HG02763 (cell line): ENCODE data around the gene AP1G2.

Experiments
- ATAC-seq: cut with Tn5 transposase; IDR thresholded peaks from one replicate; pipeline ENCODE4 v1.9.1; 2021; ENCODE audit warnings: mild to moderate bottlenecking, moderate library complexity; ENCODE audit not compliant: unreplicated experiment

The AP1G2 gene

GRCh38 chr14:23520899-23521533, 46.6 kb downstream of the AP1G2 start:
- ATAC-seq = no peak

- ATAC-seq = no peak
Measured at GRCh38 chr14:23518709-23519108, 48.9 kb downstream of the AP1G2 start.

- ATAC-seq = no peak
Measured at GRCh38 chr14:23517650-23518326, 49.8 kb downstream of the AP1G2 start.

GRCh38 chr14:23514644-23514957, 53.0 kb downstream of the AP1G2 start:
- ATAC-seq = no peak

- ATAC-seq = no peak
Measured at GRCh38 chr14:23513818-23514643, 53.6 kb downstream of the AP1G2 start.

GRCh38 chr14:23513005-23513817, 54.4 kb downstream of the AP1G2 start:
- no peak for ATAC-seq

GRCh38 chr14:23512156-23512555, 55.4 kb downstream of the AP1G2 start:
- no peak for ATAC-seq
